Osteocyte (in vitro differentiated cells): ENCODE data around the gene ARHGAP10. TPM values are rescaled to one million over a fixed set of nuclear protein-coding genes. Genes with fewer than 3 reads are reported as not detected.

Source experiments
- DNase-seq: peaks from one replicate; pipeline ENCODE4 v3.0.0; 2021; ENCODE audit warnings: mixed read lengths; ENCODE audit not compliant: unreplicated experiment; ENCODE audit errors: extremely low spot score
- H3K27ac Mint-ChIP-seq: one replicate; pipeline ENCODE4 v1.8.0; 2021; ENCODE audit warnings: mild to moderate bottlenecking, mixed read lengths; ENCODE audit not compliant: unreplicated experiment
- H3K27me3 Mint-ChIP-seq: one replicate; pipeline ENCODE4 v1.8.0; 2021; ENCODE audit warnings: mixed read lengths; ENCODE audit not compliant: unreplicated experiment
- H3K36me3 Mint-ChIP-seq: one replicate; pipeline ENCODE4 v1.8.0; 2021; ENCODE audit warnings: mixed read lengths; ENCODE audit not compliant: unreplicated experiment
- H3K4me1 Mint-ChIP-seq: one replicate; pipeline ENCODE4 v1.8.0; 2021; ENCODE audit warnings: mixed read lengths; ENCODE audit not compliant: unreplicated experiment
- H3K4me3 Mint-ChIP-seq: one replicate; pipeline ENCODE4 v1.8.0; 2021; ENCODE audit warnings: mild to moderate bottlenecking, moderate library complexity, mixed read lengths; ENCODE audit not compliant: unreplicated experiment
- H3K9me3 Mint-ChIP-seq: one replicate; pipeline ENCODE4 v1.8.0; 2021; ENCODE audit warnings: mixed read lengths; ENCODE audit not compliant: unreplicated experiment
- long read RNA-seq: library from polyadenylated mRNA; unstranded; transcript quantifications from one replicate; pipeline ENCODE4 v2.0.0, GENCODE V29; 2021
- total RNA-seq: library from RNA; stranded (reverse); gene quantifications from 2 replicates; pipeline ENCODE4 v1.2.1, GENCODE V29; 2021
- TF ChIP-seq, protein P1 (sequence below): fragments of 200-600 bp; sonication (generic); IDR thresholded peaks from 2 replicates; pipeline ENCODE4 v1.5.0; 2021; ENCODE audit warnings: antibody characterized with exemption, mild to moderate bottlenecking, moderate library complexity

Gene ARHGAP10, protein sequence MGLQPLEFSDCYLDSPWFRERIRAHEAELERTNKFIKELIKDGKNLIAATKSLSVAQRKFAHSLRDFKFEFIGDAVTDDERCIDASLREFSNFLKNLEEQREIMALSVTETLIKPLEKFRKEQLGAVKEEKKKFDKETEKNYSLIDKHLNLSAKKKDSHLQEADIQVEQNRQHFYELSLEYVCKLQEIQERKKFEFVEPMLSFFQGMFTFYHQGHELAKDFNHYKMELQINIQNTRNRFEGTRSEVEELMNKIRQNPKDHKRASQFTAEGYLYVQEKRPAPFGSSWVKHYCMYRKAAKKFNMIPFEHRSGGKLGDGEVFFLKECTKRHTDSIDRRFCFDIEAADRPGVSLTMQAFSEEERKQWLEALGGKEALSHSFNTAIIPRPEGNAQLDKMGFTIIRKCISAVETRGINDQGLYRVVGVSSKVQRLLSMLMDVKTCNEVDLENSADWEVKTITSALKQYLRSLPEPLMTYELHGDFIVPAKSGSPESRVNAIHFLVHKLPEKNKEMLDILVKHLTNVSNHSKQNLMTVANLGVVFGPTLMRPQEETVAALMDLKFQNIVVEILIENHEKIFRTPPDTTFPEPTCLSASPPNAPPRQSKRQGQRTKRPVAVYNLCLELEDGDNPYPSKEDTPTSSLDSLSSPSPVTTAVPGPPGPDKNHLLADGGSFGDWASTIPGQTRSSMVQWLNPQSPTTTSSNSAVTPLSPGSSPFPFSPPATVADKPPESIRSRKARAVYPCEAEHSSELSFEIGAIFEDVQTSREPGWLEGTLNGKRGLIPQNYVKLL
- total RNA-seq, result 121 and 126 TPM in 2 replicates
- long read RNA-seq, transcript ARHGAP10-201 (23 exons, 3,299 nt), result major isoform, 34 of 100 reads
- long read RNA-seq, partial matches to known transcripts, result 24 of 100 reads
- long read RNA-seq, other reads (novel, unspliced or antisense), result 41 of 100 reads

DNA sequence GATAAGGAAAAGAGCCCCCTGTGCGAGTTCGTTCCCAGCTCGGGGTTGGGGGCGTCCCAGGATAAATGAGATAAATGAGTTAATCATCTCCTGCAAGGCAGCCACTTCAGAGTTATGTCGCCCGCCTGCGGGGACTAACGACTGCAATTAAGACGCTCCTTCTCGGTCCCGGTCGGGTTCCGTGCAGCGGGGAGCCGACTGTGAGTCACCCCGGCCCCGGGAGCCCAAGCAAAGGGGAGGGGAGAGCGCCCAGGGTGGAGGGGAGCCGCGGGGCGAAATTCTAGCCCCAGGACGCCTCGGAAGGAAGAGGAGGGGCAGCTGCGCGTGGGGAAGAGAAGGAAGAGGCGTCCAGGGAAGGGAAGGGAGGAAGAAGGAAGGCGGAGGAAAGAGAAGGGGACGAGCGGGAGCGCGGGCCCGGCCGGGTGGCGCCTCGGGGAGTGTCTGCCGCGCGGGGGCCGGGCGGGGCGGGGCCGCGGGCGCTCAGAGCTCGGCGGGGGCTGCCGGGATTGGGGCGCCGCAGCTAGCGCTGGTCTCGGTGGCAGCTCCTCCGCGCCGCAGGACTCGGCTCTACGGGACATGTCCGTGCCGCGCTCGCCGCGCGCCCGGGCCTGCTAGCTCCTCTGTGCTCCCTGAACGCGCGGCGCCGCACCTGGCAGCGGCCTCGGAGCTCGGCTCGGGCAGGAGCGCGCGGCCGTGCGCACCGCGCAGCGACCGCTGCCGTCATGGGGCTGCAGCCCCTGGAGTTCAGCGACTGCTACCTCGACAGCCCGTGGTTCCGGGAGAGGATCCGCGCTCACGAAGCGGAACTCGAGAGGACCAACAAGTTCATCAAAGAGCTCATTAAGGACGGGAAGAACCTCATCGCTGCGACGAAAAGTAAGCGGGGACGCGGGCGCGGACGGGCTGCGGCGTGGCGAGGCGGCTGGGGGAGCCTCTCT is at the start of gene ARHGAP10:
TSS of gene ARHGAP10 (plus strand) at position 509 of the 938 bp plus-strand sequence. CDS start at position 723, 214 bp downstream.
- H3K4me3 Mint-ChIP-seq, result peak within 1 kb of the TSS; percentile 94
- peaks cover 41% of the 10 kb centered on the region for H3K4me1 Mint-ChIP-seq
- no peaks in the 10 kb centered on the region for H3K27me3 Mint-ChIP-seq
- TF ChIP-seq, protein P1, sequence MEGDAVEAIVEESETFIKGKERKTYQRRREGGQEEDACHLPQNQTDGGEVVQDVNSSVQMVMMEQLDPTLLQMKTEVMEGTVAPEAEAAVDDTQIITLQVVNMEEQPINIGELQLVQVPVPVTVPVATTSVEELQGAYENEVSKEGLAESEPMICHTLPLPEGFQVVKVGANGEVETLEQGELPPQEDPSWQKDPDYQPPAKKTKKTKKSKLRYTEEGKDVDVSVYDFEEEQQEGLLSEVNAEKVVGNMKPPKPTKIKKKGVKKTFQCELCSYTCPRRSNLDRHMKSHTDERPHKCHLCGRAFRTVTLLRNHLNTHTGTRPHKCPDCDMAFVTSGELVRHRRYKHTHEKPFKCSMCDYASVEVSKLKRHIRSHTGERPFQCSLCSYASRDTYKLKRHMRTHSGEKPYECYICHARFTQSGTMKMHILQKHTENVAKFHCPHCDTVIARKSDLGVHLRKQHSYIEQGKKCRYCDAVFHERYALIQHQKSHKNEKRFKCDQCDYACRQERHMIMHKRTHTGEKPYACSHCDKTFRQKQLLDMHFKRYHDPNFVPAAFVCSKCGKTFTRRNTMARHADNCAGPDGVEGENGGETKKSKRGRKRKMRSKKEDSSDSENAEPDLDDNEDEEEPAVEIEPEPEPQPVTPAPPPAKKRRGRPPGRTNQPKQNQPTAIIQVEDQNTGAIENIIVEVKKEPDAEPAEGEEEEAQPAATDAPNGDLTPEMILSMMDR, result no peak
- no peaks in the 10 kb centered on the region for H3K9me3 Mint-ChIP-seq
- peak; percentile 90 for DNase-seq
- peaks cover 6% of the 10 kb centered on the region for H3K36me3 Mint-ChIP-seq
- peak within 1 kb of the TSS; percentile 90 for H3K27ac Mint-ChIP-seq

DNA sequence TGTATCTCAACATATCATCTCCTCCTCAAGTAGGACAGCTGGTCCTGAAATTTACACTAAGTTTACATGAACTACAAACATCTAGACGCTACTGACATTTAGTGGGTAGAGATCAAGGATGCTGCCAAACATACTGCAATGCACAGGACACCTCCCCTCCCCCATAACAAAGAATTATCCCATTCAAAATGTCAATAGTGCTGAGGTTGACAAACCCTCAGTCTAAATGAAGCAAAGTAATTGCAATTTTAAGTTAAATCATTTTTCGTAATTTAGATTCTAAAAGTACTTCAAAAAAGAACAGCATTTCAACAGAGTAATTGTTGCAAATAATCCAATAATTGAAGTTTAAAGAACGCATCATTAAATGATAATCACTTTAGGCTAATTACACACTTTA is 49.1 kb upstream of the ARHGAP10 start:
- H3K27ac Mint-ChIP-seq, result peak overlapping the region; percentile 95
- no peaks in the 10 kb centered on the region for H3K9me3 Mint-ChIP-seq
- no peak for DNase-seq

DNA sequence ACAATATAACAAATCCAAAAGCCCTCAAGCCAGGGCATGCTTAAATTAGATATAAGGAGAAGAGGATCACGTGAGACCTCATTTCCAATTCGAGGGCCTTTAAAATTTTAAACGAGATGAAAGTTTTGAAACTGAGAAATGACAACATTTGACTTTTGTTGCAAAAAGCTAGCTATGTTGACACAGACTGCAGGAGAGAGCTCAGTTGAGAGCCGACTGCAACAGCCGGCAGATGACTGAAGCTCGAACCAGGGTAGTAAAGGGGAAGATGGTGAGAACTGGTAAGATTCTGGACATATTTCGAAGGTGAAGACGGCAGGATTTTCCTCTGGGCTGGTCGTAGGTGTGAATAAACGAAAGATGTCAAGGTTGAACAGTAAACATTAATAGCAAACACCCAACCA is 48.7 kb upstream of the ARHGAP10 start:
- H3K9me3 Mint-ChIP-seq, result no peaks in the 10 kb centered on the region
- H3K27me3 Mint-ChIP-seq, result no peaks in the 10 kb centered on the region
- H3K27ac Mint-ChIP-seq, result peak overlapping the region; percentile 95
- H3K4me3 Mint-ChIP-seq, result peak overlapping the region; percentile 96
- H3K4me1 Mint-ChIP-seq, result peaks cover 21% of the 10 kb centered on the region
- no peak for DNase-seq
- TF ChIP-seq, protein P1, result no peak
- H3K36me3 Mint-ChIP-seq, result peaks cover 7% of the 10 kb centered on the region

More for the DNA sequence above, 49.1 kb upstream of the ARHGAP10 start:
- peak overlapping the region; percentile 96 for H3K4me3 Mint-ChIP-seq
- peaks cover 11% of the 10 kb centered on the region for H3K36me3 Mint-ChIP-seq
- no peaks in the 10 kb centered on the region for H3K27me3 Mint-ChIP-seq
- peaks cover 24% of the 10 kb centered on the region for H3K4me1 Mint-ChIP-seq
- TF ChIP-seq, protein P1, result no peak

DNA sequence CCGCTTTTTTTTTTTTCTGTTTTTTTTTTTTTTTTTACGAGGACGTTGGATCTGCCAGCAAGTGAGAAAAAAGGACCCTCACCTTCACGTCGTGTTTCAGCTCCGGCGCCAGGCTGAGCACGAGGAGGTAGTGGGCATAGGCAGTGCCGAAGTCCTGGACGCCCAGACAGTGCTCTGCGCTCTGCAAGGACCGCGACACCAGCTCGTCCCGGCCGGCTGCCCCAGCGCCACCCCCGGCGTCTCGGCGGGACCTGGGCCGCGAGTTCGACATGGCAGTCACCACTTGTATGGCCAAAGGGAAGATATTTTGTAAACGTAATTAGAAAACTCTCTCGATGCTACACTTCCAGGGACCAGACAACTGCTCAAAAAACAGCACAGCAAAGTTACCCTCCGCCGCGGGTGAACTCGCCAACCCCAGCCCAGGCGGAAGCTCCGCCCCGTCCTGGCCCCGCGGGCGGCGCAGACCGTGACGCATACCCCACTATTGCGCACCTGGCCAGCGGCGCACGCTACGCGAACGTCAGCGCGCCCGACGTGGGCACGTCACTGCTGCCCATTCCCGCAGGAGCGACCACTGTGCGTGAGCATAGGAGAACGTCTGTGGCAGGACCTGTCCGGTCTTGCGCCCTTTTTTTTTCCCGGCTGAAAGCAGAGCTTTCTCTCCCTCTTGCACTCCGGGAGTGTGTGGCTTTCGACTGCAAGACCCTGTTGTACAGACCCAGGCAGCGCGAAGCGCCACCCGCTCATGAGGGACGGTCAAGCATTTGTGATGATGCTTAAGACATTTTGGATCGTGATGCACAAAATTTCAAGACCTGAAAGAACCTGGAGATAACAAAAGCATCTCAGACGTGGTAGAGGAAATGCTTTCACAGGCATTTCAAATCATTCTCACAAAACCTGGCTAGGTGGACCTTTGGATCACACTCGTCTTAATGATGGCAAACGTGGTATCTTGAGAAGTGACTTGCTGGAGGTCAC is 47.9 kb upstream of the ARHGAP10 start, which contains the start of gene PRMT9:
TSS of gene PRMT9 (minus strand) at position 447 of the 984 bp plus-strand sequence. CDS start at position 271, 176 bp downstream.
- Mint-ChIP-seq H3K4me1 (peaks cover 21% of the 10 kb centered on the region), H3K4me3 (peak within 1 kb of the TSS; percentile 96)
- peak; percentile 97 for DNase-seq

More for the DNA sequence above, 47.9 kb upstream of the ARHGAP10 start, which contains the start of gene PRMT9:
- peaks cover 2% of the 10 kb centered on the region for H3K36me3 Mint-ChIP-seq
- H3K27me3 Mint-ChIP-seq, result no peaks in the 10 kb centered on the region
- peak within 1 kb of the TSS; percentile 95 for H3K27ac Mint-ChIP-seq
- TF ChIP-seq, protein P1, result no peak
- H3K9me3 Mint-ChIP-seq, result no peaks in the 10 kb centered on the region
